ENCODE measurements around the gene EDNRB. TPM values are rescaled to one million over a fixed set of nuclear protein-coding genes. Genes with fewer than 3 reads are reported as not detected.

EDNRB gene
- 17.8 TPM for polyA plus RNA-seq (2013, experiment 1 of 2)
- 18.6 TPM for polyA plus RNA-seq (2013, experiment 2 of 2)

DNA sequence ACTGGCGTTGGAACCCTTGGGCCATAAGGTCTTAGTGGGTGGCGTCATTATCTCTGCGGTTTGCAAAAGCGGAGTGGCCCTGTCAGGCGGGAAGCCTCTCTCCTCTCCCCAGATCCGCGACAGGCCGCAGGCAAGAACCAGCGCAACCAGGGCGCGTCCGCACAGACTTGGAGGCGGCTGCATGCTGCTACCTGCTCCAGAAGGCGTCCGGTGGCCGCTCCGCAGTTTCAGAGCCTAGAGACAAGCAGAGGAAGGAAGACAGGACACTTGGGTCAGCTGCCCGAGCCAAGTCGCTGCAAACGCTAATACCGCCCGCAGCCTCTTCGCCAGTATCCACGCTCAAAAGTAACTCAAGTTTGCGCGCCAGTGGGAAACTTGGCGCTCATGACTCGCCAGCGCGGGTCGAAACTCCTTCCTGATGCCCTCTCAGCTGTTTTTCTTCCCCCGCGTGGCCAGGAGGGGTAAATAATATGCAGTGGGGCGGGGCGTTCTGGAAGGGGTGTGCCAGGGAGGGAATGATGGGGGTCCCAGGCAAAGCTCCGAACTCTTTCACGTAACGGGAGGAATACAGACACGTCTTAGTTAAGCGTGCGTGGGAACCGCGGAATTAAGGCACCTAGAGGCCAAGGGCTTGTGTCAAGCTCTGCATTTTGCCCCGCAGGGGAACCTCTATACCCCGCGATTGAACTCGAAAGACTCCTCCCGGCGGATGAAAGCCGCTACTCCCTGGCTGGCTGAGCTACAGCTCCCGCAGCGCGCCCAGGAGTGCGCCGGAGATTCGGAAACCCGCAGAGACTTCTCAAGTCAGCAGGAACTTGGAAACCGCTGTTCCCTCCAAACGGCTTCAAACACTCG lies at the start of gene EDNRB:
TSS of gene EDNRB (minus strand) at position 441 of the 855 bp plus-strand sequence. CDS start at position 183, 258 bp downstream.
- Histone ChIP-seq H4K8ac (ENCODE audit: low read length) (peak within 1 kb of the TSS; percentile 89), H4K91ac (ENCODE audit: low read length) (peak within 1 kb of the TSS; percentile 1), H2BK12ac (ENCODE audit: low read length in 2 of 2) (peak within 1 kb of the TSS; percentile 12 to 45), H3K4me1 (ENCODE audit: control insufficient read depth, insufficient read depth, low read depth, low read length) (peaks cover 14% of the 10 kb centered on the region), H2BK120ac (ENCODE audit: low read depth, low read length) (peak within 1 kb of the TSS; percentile 37), H3K4me2 (ENCODE audit: low read length, poor library complexity, severe bottlenecking) (peak within 1 kb of the TSS; percentile 79), H3K9me3 (ENCODE audit: control insufficient read depth, low read length) (no peaks in the 10 kb centered on the region), H3K4me3 (ENCODE audit: insufficient read depth in 1 of 2, low read depth in 1 of 2, low read length in 2 of 2) (peak within 1 kb of the TSS; percentile 53 to 95), H3K18ac (ENCODE audit: low read depth in 1 of 2, low read length in 2 of 2) (peak within 1 kb of the TSS; percentile 4 to 71), H3K27ac (ENCODE audit: low read length, poor library complexity, severe bottlenecking) (no peak within 1 kb of the TSS), H3K27me3 (ENCODE audit: control insufficient read depth in 1 of 2, insufficient read depth in 1 of 2, low read length in 2 of 2) (peaks cover 0 to 22% of the 10 kb centered on the region in 2 experiments), H3K36me3 (ENCODE audit: control insufficient read depth in 1 of 2, insufficient read depth in 2 of 2, low read depth in 1 of 2, low read length in 2 of 2) (peaks cover 0 to 3% of the 10 kb centered on the region in 2 experiments), H2AFZ (ENCODE audit: low read depth, low read length) (peak within 1 kb of the TSS; percentile 20), H3K23ac (ENCODE audit: low read length in 2 of 2) (no peak within 1 kb of the TSS), H3K4ac (ENCODE audit: low read depth in 1 of 2, low read length in 2 of 2) (peak within 1 kb of the TSS in 1 of 2 experiments; percentile 35), H2AK5ac (ENCODE audit: low read length, severe bottlenecking) (no peak within 1 kb of the TSS), H3K79me1 (replicated peaks; ENCODE audit: low read length, poor library complexity, severe bottlenecking) (no peaks in the 10 kb centered on the region), H2BK15ac (ENCODE audit: low read depth, poor library complexity, severe bottlenecking) (no peak within 1 kb of the TSS), H2BK5ac (ENCODE audit: low read depth, low read length, poor library complexity, severe bottlenecking) (no peak within 1 kb of the TSS), H3K9ac (ENCODE audit: low read length) (peak within 1 kb of the TSS; percentile 87), H3K14ac (ENCODE audit: low read length in 2 of 2) (no peak within 1 kb of the TSS)
- peak; percentile 69 for DNase-seq
- WGBS, result under 1% methylated on average over 57 of the region's 60 CpGs

DNA sequence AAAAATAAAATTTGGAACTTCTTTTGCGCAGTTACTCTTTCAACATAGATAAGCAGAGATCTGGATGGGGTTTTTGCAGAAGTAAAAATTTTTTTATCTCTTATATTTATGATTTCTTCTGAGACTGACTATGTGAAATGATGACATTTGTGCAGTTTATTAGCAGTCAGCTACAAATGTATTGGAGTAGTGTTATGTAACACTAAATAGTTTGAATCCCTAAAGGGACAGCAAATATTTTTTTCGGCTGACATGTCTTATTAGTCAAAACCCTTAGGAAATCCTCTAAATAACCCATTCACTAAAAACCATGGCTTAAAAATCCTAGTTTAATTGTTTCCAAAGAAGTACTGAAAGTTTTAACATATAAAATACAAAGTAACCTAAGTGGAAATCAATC lies 48.0 kb upstream of the EDNRB start:
- Histone ChIP-seq H3K27ac (ENCODE audit: low read length, poor library complexity, severe bottlenecking) (no peak overlapping the region), H3K4me2 (ENCODE audit: low read length, poor library complexity, severe bottlenecking) (no peak overlapping the region), H3K9ac (ENCODE audit: low read length) (no peak overlapping the region), H3K23ac (ENCODE audit: low read length in 2 of 2) (no peak overlapping the region), H2BK12ac (ENCODE audit: low read length in 2 of 2) (no peak overlapping the region), H3K4ac (ENCODE audit: low read depth in 1 of 2, low read length in 2 of 2) (no peak overlapping the region), H3K27me3 (ENCODE audit: control insufficient read depth in 1 of 2, insufficient read depth in 1 of 2, low read length in 2 of 2) (no peaks in the 10 kb centered on the region), H3K14ac (ENCODE audit: low read length in 2 of 2) (no peak overlapping the region), H2AFZ (ENCODE audit: low read depth, low read length) (no peak overlapping the region), H3K9me3 (ENCODE audit: control insufficient read depth, low read length) (no peaks in the 10 kb centered on the region), H2BK120ac (ENCODE audit: low read depth, low read length) (no peak overlapping the region), H3K18ac (ENCODE audit: low read depth in 1 of 2, low read length in 2 of 2) (no peak overlapping the region), H3K36me3 (ENCODE audit: control insufficient read depth in 1 of 2, insufficient read depth in 2 of 2, low read depth in 1 of 2, low read length in 2 of 2) (no peaks in the 10 kb centered on the region), H4K8ac (ENCODE audit: low read length) (no peak overlapping the region), H3K4me1 (ENCODE audit: control insufficient read depth, insufficient read depth, low read depth, low read length) (no peaks in the 10 kb centered on the region), H2BK15ac (ENCODE audit: low read depth, poor library complexity, severe bottlenecking) (no peak overlapping the region), H3K4me3 (ENCODE audit: insufficient read depth in 1 of 2, low read depth in 1 of 2, low read length in 2 of 2) (no peak overlapping the region), H2AK5ac (ENCODE audit: low read length, severe bottlenecking) (no peak overlapping the region), H3K79me1 (replicated peaks; ENCODE audit: low read length, poor library complexity, severe bottlenecking) (no peaks in the 10 kb centered on the region), H2BK5ac (ENCODE audit: low read depth, low read length, poor library complexity, severe bottlenecking) (no peak overlapping the region), H4K91ac (ENCODE audit: low read length) (no peak overlapping the region)
- no peak for DNase-seq
- no CpG with 5 or more reads among the region's 2 CpGs for WGBS

DNA sequence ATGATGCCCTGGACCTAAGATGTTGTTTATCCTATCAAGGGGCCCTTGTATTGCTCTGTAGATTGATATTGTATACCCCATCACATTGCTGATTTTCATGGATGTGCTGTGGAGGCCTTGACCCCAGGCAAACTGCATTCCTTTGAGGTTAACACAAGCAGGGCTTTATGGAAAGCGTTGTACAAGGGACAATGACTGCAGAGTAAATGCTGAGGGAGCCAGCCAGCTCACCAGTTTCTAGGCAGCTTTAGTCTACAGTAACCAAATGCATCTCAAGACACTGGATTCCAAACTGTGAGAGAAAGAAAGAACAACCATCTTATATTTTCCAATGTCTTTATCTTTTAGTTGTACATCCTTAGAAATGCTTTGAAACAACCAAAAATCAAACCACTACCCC lies 34.1 kb upstream of the EDNRB start:
- Histone ChIP-seq H3K36me3 (ENCODE audit: control insufficient read depth in 1 of 2, insufficient read depth in 2 of 2, low read depth in 1 of 2, low read length in 2 of 2) (no peaks in the 10 kb centered on the region), H3K9ac (ENCODE audit: low read length) (no peak overlapping the region)
- WGBS, result 33% methylated on average over 1 of the region's 1 CpG

DNA sequence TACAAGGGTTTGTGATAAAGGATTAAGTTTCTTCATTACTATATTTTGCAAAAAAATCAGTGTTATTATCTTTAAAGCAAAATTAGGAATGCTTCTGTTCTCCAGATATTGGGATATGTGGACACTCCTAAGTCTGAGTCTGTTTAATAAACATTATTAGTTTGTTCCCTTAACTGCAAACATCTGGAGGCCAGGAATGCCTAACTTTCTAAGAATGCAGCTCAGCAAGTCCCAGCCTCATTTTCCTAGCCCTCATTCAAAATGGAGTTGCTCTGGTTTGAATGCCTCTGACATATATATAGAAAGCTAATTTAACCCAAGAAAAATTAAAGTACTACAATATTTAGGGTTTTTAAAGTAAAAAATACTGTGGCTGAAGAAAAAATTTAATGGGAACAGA lies 33.6 kb upstream of the EDNRB start:
- H3K27me3 ChIP-seq (ENCODE audit: control insufficient read depth in 1 of 2, insufficient read depth in 1 of 2, low read length in 2 of 2), result no peaks in the 10 kb centered on the region
- H2AK5ac ChIP-seq (ENCODE audit: low read length, severe bottlenecking), result no peak overlapping the region
- H4K91ac ChIP-seq (ENCODE audit: low read length), result no peak overlapping the region
- no peak overlapping the region for H2BK12ac ChIP-seq (ENCODE audit: low read length in 2 of 2)
- no peak overlapping the region for H2AFZ ChIP-seq (ENCODE audit: low read depth, low read length)
- H3K4me2 ChIP-seq (ENCODE audit: low read length, poor library complexity, severe bottlenecking), result no peak overlapping the region
- no peak overlapping the region for H2BK5ac ChIP-seq (ENCODE audit: low read depth, low read length, poor library complexity, severe bottlenecking)
- H3K27ac ChIP-seq (ENCODE audit: low read length, poor library complexity, severe bottlenecking), result no peak overlapping the region
- H3K4me1 ChIP-seq (ENCODE audit: control insufficient read depth, insufficient read depth, low read depth, low read length), result no peaks in the 10 kb centered on the region
- H2BK15ac ChIP-seq (ENCODE audit: low read depth, poor library complexity, severe bottlenecking), result no peak overlapping the region
- H4K8ac ChIP-seq (ENCODE audit: low read length), result no peak overlapping the region
- H3K14ac ChIP-seq (ENCODE audit: low read length in 2 of 2), result no peak overlapping the region
- no peak for DNase-seq
- H3K4ac ChIP-seq (ENCODE audit: low read depth in 1 of 2, low read length in 2 of 2), result no peak overlapping the region
- H3K4me3 ChIP-seq (ENCODE audit: insufficient read depth in 1 of 2, low read depth in 1 of 2, low read length in 2 of 2), result no peak overlapping the region
- H3K23ac ChIP-seq (ENCODE audit: low read length in 2 of 2), result no peak overlapping the region
- no peaks in the 10 kb centered on the region for H3K79me1 ChIP-seq (replicated peaks; ENCODE audit: low read length, poor library complexity, severe bottlenecking)
- no peaks in the 10 kb centered on the region for H3K36me3 ChIP-seq (ENCODE audit: control insufficient read depth in 1 of 2, insufficient read depth in 2 of 2, low read depth in 1 of 2, low read length in 2 of 2)
- no peak overlapping the region for H3K18ac ChIP-seq (ENCODE audit: low read depth in 1 of 2, low read length in 2 of 2)
- H3K9me3 ChIP-seq (ENCODE audit: control insufficient read depth, low read length), result no peaks in the 10 kb centered on the region
- no peak overlapping the region for H2BK120ac ChIP-seq (ENCODE audit: low read depth, low read length)
- H3K9ac ChIP-seq (ENCODE audit: low read length), result no peak overlapping the region

More for the DNA sequence above, 34.1 kb upstream of the EDNRB start:
- Histone ChIP-seq H2AFZ (ENCODE audit: low read depth, low read length) (no peak overlapping the region), H3K4me2 (ENCODE audit: low read length, poor library complexity, severe bottlenecking) (no peak overlapping the region), H3K14ac (ENCODE audit: low read length in 2 of 2) (no peak overlapping the region), H3K27me3 (ENCODE audit: control insufficient read depth in 1 of 2, insufficient read depth in 1 of 2, low read length in 2 of 2) (no peaks in the 10 kb centered on the region), H3K18ac (ENCODE audit: low read depth in 1 of 2, low read length in 2 of 2) (no peak overlapping the region), H2BK5ac (ENCODE audit: low read depth, low read length, poor library complexity, severe bottlenecking) (no peak overlapping the region), H3K4ac (ENCODE audit: low read depth in 1 of 2, low read length in 2 of 2) (no peak overlapping the region), H2BK12ac (ENCODE audit: low read length in 2 of 2) (no peak overlapping the region), H2AK5ac (ENCODE audit: low read length, severe bottlenecking) (no peak overlapping the region), H3K27ac (ENCODE audit: low read length, poor library complexity, severe bottlenecking) (no peak overlapping the region), H3K79me1 (replicated peaks; ENCODE audit: low read length, poor library complexity, severe bottlenecking) (no peaks in the 10 kb centered on the region), H4K91ac (ENCODE audit: low read length) (no peak overlapping the region), H3K23ac (ENCODE audit: low read length in 2 of 2) (no peak overlapping the region), H3K4me1 (ENCODE audit: control insufficient read depth, insufficient read depth, low read depth, low read length) (no peaks in the 10 kb centered on the region), H3K4me3 (ENCODE audit: insufficient read depth in 1 of 2, low read depth in 1 of 2, low read length in 2 of 2) (no peak overlapping the region), H4K8ac (ENCODE audit: low read length) (no peak overlapping the region), H2BK15ac (ENCODE audit: low read depth, poor library complexity, severe bottlenecking) (no peak overlapping the region), H3K9me3 (ENCODE audit: control insufficient read depth, low read length) (no peaks in the 10 kb centered on the region), H2BK120ac (ENCODE audit: low read depth, low read length) (no peak overlapping the region)
- DNase-seq, result peak; percentile 18

Data from mesenchymal stem cell (in vitro differentiated cells and primary cell).